Islet precursor cell (in vitro differentiated cells): Measurements from ENCODE around the gene PRIM2.
"Not testable (repeated sequence)": the region's sequence is repeated elsewhere in the genome, so short reads cannot be mapped to it uniquely, and the experiment has no call there.

Source experiments
- DNase-seq: peaks from one replicate; pipeline ENCODE4 v3.0.0-alpha.2; 2018

PRIM2 gene

GRCh38 chr6:57449496-57450066, 132.2 kb downstream of the PRIM2 start:
- not testable (repeated sequence) for DNase-seq

DNA sequence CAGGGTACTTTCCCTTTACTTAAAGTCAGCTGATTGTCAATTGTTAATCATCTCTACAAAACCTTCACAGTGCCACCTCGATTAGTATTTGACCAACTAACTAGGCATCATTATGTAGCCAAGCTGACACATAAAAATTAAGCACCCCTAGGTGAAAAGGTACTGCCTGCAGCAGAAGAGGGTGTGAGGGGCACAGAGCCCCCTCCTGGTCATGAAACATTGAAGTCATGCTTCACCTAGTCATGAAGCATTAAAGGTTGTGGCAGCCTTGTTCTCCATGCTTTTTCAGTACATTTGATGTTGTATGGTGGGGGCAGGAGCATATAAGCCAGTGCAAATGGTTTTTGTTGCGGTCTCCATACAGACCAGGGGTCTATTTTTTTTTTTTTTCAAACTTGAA, 142.4 kb downstream of the PRIM2 start:
- not testable (repeated sequence) for DNase-seq

DNA sequence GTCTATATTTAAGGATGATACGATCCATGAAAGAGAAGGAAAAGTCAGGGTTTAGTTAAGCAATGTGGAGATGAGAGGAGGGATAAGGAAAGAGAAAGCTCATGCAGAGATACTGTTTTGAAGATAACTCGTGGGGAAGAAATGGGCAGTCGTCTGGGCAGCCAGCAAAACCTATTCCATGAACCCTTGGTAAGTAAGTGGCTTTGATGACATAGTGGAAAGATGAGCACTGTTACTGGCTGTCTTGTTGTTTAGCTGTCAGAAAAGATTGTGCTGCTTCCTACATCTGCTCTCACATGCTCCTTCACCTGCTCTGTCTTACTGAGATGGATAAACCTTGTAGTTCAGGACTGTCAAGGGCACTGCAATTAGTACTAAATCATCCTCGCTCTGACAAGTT, 143.6 kb downstream of the PRIM2 start:
- not testable (repeated sequence) for DNase-seq

- DNase-seq: peak; percentile 81
These were observed 146.4 kb downstream of the PRIM2 start for GRCh38 chr6:57463809-57464208.

GRCh38 chr6:57465968-57466367, 148.5 kb downstream of the PRIM2 start:
- DNase-seq: not testable (repeated sequence)

DNA sequence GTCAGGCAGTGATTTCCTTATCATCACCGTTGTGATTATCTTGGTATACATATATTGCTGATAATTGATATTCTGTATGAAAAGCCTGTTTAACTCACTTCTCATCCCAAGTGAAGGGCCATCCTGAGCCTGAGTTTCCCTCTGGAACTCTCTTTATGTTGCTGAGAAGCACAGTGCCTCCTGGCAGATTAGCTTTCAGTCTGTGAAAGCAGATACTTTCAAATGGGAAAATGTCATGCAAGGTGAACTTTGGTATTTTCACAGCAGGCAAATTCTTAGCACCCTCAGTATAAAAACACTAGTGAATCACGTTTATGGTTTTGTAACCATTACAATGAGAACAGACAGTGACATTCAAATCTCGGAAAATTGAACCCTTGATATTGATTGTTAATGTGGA, 151.6 kb downstream of the PRIM2 start:
- no peak for DNase-seq

GRCh38 chr6:57470148-57470547, 152.7 kb downstream of the PRIM2 start:
- DNase-seq: not testable (repeated sequence)

- DNase-seq: not testable (repeated sequence)
These were observed 154.0 kb downstream of the PRIM2 start for GRCh38 chr6:57471314-57471864.

DNA sequence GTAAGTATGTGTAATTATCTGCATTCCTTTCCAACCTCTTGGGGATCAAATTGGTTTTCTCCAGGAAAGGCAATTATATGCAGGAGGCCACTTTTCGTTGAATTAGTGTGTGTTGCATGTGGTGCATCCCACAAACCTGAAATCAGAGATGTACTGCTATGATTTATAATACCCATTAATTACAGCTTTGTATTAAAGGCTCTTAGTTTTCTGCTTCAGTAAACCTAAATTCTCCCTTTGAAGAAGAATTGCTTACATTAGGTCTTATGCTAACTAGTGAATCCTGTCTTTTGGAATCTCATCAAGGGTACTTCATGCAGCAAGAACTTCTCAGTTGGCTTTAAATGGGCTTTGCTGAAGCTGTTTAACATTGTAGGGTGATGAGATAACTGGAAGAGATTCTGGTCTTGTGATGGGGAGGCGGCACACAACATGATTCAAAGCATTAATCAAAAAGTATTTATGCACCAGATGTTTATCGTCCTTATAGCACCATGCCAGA, 155.5 kb downstream of the PRIM2 start:
- not testable (repeated sequence) for DNase-seq

GRCh38 chr6:57474862-57475475, 157.5 kb downstream of the PRIM2 start:
- DNase-seq: not testable (repeated sequence)

DNA sequence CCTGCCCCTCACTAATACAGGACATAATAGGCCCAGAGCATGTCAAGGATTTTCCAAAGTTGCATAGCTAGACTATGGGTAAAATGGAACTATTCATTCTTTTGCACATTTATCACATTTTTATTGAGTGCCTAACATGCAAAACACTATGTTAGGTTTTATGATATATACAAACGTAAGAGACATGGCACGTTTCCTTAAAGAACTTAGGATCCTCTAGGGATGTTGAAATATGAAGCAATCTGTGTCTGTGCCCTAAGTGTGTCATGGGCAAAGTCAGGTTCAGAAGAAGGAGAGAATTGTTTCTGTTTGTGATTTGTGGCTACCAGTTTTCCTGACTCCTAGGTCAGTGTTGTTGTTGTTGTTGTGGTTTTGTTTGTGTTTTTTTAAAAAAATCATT, 158.2 kb downstream of the PRIM2 start:
- not testable (repeated sequence) for DNase-seq

- not testable (repeated sequence) for DNase-seq
These were observed 162.8 kb downstream of the PRIM2 start for GRCh38 chr6:57480194-57480593.

DNA sequence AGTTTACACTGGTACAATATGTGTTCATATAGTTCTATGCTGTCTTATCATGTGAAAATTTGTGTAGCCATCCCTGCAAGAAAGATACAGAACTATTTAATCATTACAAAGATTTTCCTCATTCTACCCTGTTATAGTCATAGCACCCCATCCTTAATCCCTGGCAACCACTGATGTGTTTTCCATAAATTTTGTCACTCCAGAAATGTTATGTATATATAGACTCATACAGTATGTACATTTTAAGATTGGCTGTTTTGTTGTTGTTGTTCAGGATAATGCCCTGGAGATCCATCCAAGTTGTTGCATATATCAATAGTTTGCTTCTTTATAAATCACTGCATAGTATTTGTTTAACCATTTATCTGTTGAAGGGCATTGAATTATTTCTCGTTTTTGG, 163.7 kb downstream of the PRIM2 start:
- DNase-seq: not testable (repeated sequence)

- DNase-seq: not testable (repeated sequence)
These were observed 165.0 kb downstream of the PRIM2 start for GRCh38 chr6:57482471-57482870.

- DNase-seq: not testable (repeated sequence)
These were observed 169.2 kb downstream of the PRIM2 start for GRCh38 chr6:57486494-57487081.

DNA sequence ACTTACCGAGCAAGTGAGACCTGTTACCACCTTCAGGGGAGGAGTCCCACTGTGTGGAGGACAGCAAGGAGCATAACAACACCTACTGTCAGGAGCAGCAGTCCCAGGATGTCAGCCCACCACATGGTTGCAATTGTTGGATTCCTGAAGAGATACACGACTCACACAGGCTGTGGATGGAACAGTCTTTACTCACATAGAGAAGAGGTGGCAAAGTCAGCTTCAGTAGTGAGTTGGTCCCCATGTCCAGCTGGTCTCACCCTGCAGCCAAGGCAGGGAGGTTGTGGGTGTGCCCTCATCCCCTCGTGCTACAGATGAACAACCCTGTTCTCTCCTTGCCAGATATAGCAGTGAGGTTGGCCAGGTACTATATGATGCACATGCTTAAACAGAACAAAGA, 171.1 kb downstream of the PRIM2 start:
- DNase-seq: peak; percentile 58

- peak; percentile 72 for DNase-seq
These were observed 172.5 kb downstream of the PRIM2 start for GRCh38 chr6:57489887-57490286.

- not testable (repeated sequence) for DNase-seq
These were observed 174.4 kb downstream of the PRIM2 start for GRCh38 chr6:57491795-57492194.

- not testable (repeated sequence) for DNase-seq
These were observed 178.8 kb downstream of the PRIM2 start for GRCh38 chr6:57496251-57496650.

GRCh38 chr6:57500368-57501021, 183.1 kb downstream of the PRIM2 start:
- DNase-seq: not testable (repeated sequence)

GRCh38 chr6:57502387-57502786, 185.0 kb downstream of the PRIM2 start:
- not testable (repeated sequence) for DNase-seq

DNA sequence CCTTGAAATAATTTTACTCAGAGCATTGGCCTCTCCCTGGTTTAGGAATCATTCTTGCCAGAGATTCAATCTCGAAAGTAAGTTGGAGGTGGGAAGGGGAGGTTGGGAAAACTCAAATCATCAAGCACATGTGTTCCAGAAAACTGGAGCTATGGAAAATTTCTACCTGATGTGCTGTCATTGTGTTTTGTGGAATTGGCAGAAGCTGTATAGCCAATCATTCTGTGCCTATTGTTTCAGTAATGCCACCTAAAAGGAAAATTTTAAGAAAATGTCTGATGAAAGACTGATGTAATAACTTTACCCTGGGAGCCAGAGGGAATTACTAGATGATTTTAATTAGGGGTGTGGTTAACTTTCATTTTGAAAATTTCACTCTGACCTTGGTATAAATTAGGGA, 187.8 kb downstream of the PRIM2 start:
- not testable (repeated sequence) for DNase-seq

DNA sequence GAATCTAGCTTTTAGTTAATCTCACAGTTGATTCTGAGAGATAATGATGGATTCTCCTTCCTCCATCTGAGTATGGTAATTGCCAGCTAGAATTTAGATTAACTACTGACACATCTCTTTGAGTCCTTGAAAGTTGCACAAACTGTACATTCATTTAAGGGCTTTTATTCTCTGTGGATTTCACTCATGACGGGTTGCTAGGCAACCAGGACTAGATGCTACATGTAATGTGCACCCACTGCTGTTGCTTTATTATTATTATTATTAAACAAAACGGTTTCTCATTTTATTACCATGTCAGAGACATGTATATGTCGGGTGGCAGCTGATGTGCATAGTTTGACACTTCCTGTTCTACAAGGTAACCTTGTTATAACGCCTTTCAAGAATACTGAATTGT, 193.0 kb downstream of the PRIM2 start:
- DNase-seq: not testable (repeated sequence)
